ENCODE results near the gene PRKCH. TPM values are rescaled to one million over a fixed set of nuclear protein-coding genes. Genes with fewer than 3 reads are reported as not detected.

Gene PRKCH
- polyA plus RNA-seq, 2 of the 4 experiments (the other 2 are of a cell fraction), result 10.0 to 10.2 TPM

GRCh38 chr14:61362072-61362750 is 40.8 kb downstream of the PRKCH start:
- WGBS (ENCODE audit: missing lambda C conversion rate), result 49% methylated on average over 5 of the region's 5 CpGs
- ATAC-seq (no peak), DNase-seq (ENCODE audit: low read depth in 1 of 2, low spot score in 1 of 2) (no peak), FAIRE-seq (no peak)
- ChIA-PET POLR2A (interaction anchor here (0.7 kb wide), 1 partner anchor 15 kb away, joined by 3 read pairs; no protein-coding TSS in a partner anchor), CTCF (interaction anchor here (0.6 to 0.9 kb wide), 2 partner anchors 14 to 27 kb away, joined by 3 read pairs; no protein-coding TSS in a partner anchor)
- Histone ChIP-seq H3K9me3 (no peaks in the 10 kb centered on the region), H3K4me1 (peaks cover 6% of the 10 kb centered on the region; the same call in 1 of the 3 replicates), H3K27ac (no peak overlapping the region), H3K4me3 (no peak overlapping the region), H3K4me2 (no peak overlapping the region)
- TF ChIP-seq MAX (IDR thresholded peaks at IDR 0.05), result no peak
- TF ChIP-seq HOXA7 (CRISPR knock-in tag; IDR thresholded peaks at IDR 0.05), result no peak
- no peak for TF ChIP-seq ZFP36 (IDR thresholded peaks at IDR 0.05; ENCODE audit: borderline replicate concordance, partially characterized antibody)
- no peak for TF ChIP-seq PHF8 (IDR thresholded peaks at IDR 0.05; ENCODE audit: borderline replicate concordance, low read depth)
- TF ChIP-seq RAD21 (conservative IDR thresholded peaks at IDR 0.05 in 1 of 2, IDR thresholded peaks at IDR 0.05 in 1 of 2), result no peak
- TF ChIP-seq ZC3H11A (IDR thresholded peaks at IDR 0.05), result no peak
- TF ChIP-seq KDM1A (IDR thresholded peaks at IDR 0.05; ENCODE audit: low read depth), result no peak
- no peak for TF ChIP-seq HEYL (CRISPR knock-in tag; IDR thresholded peaks at IDR 0.05)
- TF ChIP-seq CHD2 (IDR thresholded peaks at IDR 0.05; ENCODE audit: low read length, partially characterized antibody), result no peak
- TF ChIP-seq HOXB13 (CRISPR knock-in tag; IDR thresholded peaks at IDR 0.05; ENCODE audit: low read depth), result no peak
- TF ChIP-seq KDM5A (IDR thresholded peaks at IDR 0.05), result no peak
- TF ChIP-seq RARB (CRISPR knock-in tag; IDR thresholded peaks at IDR 0.05), result no peak
- no peak for TF ChIP-seq RNF2 (IDR thresholded peaks at IDR 0.05; ENCODE audit: borderline replicate concordance, low read depth)
- TF ChIP-seq CHD4 (IDR thresholded peaks at IDR 0.05; ENCODE audit: borderline replicate concordance), result no peak

- no peak overlapping the region for H3K27ac ChIP-seq
- ATAC-seq, result no peak
- CTCF ChIA-PET, result no interaction called here
- H3K4me3 ChIP-seq, result no peak overlapping the region
- POLR2A ChIA-PET, result no interaction called here
- no peak for FAIRE-seq
- TF ChIP-seq KDM5A (IDR thresholded peaks at IDR 0.05) (no peak), HMGXB4 (CRISPR knock-in tag; IDR thresholded peaks at IDR 0.05; ENCODE audit: borderline replicate concordance) (no peak), TP53 (CRISPR knock-in tag; IDR thresholded peaks at IDR 0.05) (no peak), HEYL (CRISPR knock-in tag; IDR thresholded peaks at IDR 0.05) (no peak), PBX3 (IDR thresholded peaks at IDR 0.05) (no peak), HDAC2 (IDR thresholded peaks at IDR 0.05) (no peak), POLR2A (IDR thresholded peaks at IDR 0.05; ENCODE audit: low read length) (no peak), RCOR1 (IDR thresholded peaks at IDR 0.05; ENCODE audit: low read depth, low read length) (no peak), MYC (IDR thresholded peaks at IDR 0.05; ENCODE audit: borderline replicate concordance, low read length) (no peak), ZFP36 (IDR thresholded peaks at IDR 0.05; ENCODE audit: borderline replicate concordance, partially characterized antibody) (no peak), ELK1 (IDR thresholded peaks at IDR 0.05; ENCODE audit: low read depth, low read length) (no peak), USF2 (IDR thresholded peaks at IDR 0.05) (no peak), ZSCAN20 (CRISPR knock-in tag; IDR thresholded peaks at IDR 0.05) (no peak), NPAS2 (CRISPR knock-in tag; IDR thresholded peaks at IDR 0.05; ENCODE audit: borderline replicate concordance) (no peak), CTCF (IDR thresholded peaks at IDR 0.05) (no peak), ZC3H11A (IDR thresholded peaks at IDR 0.05) (no peak), HES2 (IDR thresholded peaks at IDR 0.05) (no peak)
- 32% methylated on average over 2 of the region's 2 CpGs for WGBS (ENCODE audit: missing lambda C conversion rate)
- no peak for DNase-seq (ENCODE audit: low read depth in 1 of 2, low spot score in 1 of 2)
- peaks cover 6% of the 10 kb centered on the region; the same call in 1 of the 3 replicates for H3K4me1 ChIP-seq
- no peak overlapping the region for H3K4me2 ChIP-seq
- H3K9me3 ChIP-seq, result no peaks in the 10 kb centered on the region
Observed at GRCh38 chr14:61364243-61364642, 42.9 kb downstream of the PRKCH start.

Data from A549 (cell line).